IgD-negative memory B cell (primary cell): ENCODE results near the gene RND1. TPM values are rescaled to one million over a fixed set of nuclear protein-coding genes. Genes with fewer than 3 reads are reported as not detected.
"Not testable (repeated sequence)": the region's sequence is repeated elsewhere in the genome, so short reads cannot be mapped to it uniquely, and the experiment has no call there.

Experiments
- H3K27ac Mint-ChIP-seq, 3 donors: one replicate each; pipeline ENCODE4 v1.8.0; 2020 to 2022; ENCODE audit warnings: mild to moderate bottlenecking in 3 of 3, mixed read lengths in 3 of 3, moderate library complexity in 1 of 3
- H3K27me3 Mint-ChIP-seq: one replicate; pipeline ENCODE4 v1.8.0; 2021; ENCODE audit warnings: mixed read lengths
- H3K36me3 Mint-ChIP-seq: one replicate; pipeline ENCODE4 v1.8.0; 2020; ENCODE audit warnings: mild to moderate bottlenecking, mixed read lengths
- H3K4me1 Mint-ChIP-seq, 3 donors: one replicate each; pipeline ENCODE4 v1.8.0; 2020 to 2022; ENCODE audit warnings: mixed read lengths in 3 of 3, mild to moderate bottlenecking in 1 of 3
- H3K4me3 Mint-ChIP-seq, 4 donors: one replicate each; pipeline ENCODE4 v1.8.0; 2020 to 2022; ENCODE audit warnings: mild to moderate bottlenecking in 4 of 4, mixed read lengths in 4 of 4, moderate library complexity in 3 of 4
- H3K9me3 Mint-ChIP-seq, 3 donors: one replicate each; pipeline ENCODE4 v1.8.0; 2020 to 2021; ENCODE audit warnings: mixed read lengths in 3 of 3, mild to moderate bottlenecking in 1 of 3
- polyA plus RNA-seq: library from polyadenylated mRNA; unstranded; fragments of 300-500 nt; fragmentation: Illumina TruSeq; gene quantifications from one replicate; pipeline ENCODE4 v1.2.3, GENCODE V29; 2021

RND1 gene
- polyA plus RNA-seq, 1 donor from 2014 or later, result 2.6 TPM

- Mint-ChIP-seq H3K4me1 (no peaks in the 10 kb centered on the region), H3K27ac (no peak overlapping the region), H3K36me3 (no peaks in the 10 kb centered on the region), H3K27me3 (peaks cover 19% of the 10 kb centered on the region), H3K9me3 (no peaks in the 10 kb centered on the region), H3K4me3 (no peak overlapping the region)
Measured at GRCh38 chr12:48881686-48882314, 16.1 kb upstream of the RND1 start.

DNA sequence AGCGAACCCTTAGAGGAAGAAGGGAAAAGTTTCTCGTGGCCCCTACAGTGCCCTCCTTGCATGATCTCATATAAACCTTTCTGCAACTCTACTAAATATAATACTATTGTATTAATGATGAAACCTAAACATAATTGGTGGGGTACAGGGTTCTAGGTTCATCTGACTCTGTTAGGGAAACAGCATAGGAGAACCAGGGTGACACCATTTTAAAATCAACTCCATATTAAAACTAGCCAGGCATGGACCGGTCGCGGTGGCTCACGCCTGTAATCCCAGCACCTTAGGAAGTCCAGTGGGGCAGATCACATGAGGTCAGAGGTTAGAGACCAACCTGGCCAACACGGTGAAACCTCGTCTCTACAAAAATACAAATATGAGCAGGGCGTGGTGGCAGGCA lies 15.0 kb upstream of the RND1 start:
- Mint-ChIP-seq H3K4me3 (peak overlapping the region in 1 of 4 donors; percentile 37), H3K36me3 (no peaks in the 10 kb centered on the region), H3K4me1 (no peaks in the 10 kb centered on the region), H3K27me3 (peaks cover 19% of the 10 kb centered on the region), H3K27ac (no peak overlapping the region), H3K9me3 (no peaks in the 10 kb centered on the region)

- no peaks in the 10 kb centered on the region for H3K36me3 Mint-ChIP-seq
- H3K27ac Mint-ChIP-seq, result peak overlapping the region in 1 of 3 donors; percentile 53
- H3K27me3 Mint-ChIP-seq, result peaks cover 19% of the 10 kb centered on the region
- no peaks in the 10 kb centered on the region for H3K4me1 Mint-ChIP-seq
- H3K4me3 Mint-ChIP-seq, result no peak overlapping the region
- H3K9me3 Mint-ChIP-seq, result no peaks in the 10 kb centered on the region
Measured at GRCh38 chr12:48878548-48878947, 12.9 kb upstream of the RND1 start.

GRCh38 chr12:48875944-48876515 lies 10.4 kb upstream of the RND1 start:
- H3K4me1 Mint-ChIP-seq, result peaks cover 0 to 1% (median 0%) of the 10 kb centered on the region in 3 donors
- no peaks in the 10 kb centered on the region for H3K9me3 Mint-ChIP-seq
- no peaks in the 10 kb centered on the region for H3K36me3 Mint-ChIP-seq
- H3K4me3 Mint-ChIP-seq, result no peak overlapping the region
- no peak overlapping the region for H3K27ac Mint-ChIP-seq
- peaks cover 7% of the 10 kb centered on the region for H3K27me3 Mint-ChIP-seq

DNA sequence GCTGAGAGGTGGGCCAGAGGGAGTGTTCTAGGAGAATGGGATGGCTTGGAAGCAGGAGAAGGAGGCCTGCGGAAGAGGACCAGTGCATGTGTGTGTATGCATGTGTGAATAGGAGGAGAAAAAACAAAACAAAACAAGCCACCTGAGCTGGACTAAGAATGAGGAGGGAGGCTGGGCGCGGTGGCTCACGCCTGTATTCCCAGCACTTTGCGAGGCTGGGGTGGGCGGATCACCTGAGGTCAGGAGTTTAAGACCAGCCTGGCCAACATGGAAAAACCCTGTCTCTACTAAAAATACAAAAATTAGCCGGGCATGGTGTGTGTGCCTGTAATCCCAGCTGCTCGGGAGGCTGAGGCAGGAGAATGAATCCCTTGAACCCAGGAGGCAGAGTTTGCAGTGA lies 7.9 kb upstream of the RND1 start:
- not testable (repeated sequence) for H3K4me1 Mint-ChIP-seq, H3K36me3 Mint-ChIP-seq, H3K27me3 Mint-ChIP-seq, H3K27ac Mint-ChIP-seq, H3K9me3 Mint-ChIP-seq, H3K4me3 Mint-ChIP-seq

DNA sequence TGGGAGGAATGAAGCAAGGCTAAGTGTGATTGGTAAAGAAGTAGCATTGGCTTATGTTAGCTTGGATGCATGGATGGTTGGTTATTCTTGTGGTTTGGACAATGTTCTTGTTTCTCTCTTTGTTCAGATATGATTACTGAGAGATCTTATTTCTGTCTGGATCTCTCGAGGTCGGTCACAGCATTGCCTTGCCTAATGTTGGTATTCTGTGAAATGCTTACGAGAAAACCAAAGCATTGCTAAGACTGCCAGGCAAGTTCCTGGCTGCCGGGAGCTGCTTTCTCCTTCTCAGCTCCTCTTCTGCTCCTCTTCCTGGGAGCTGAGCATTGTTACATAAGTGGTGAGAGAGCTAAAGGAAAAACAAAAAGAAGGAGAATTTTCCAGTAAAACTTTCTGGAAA lies 7.4 kb upstream of the RND1 start:
- no peaks in the 10 kb centered on the region for H3K36me3 Mint-ChIP-seq
- no peaks in the 10 kb centered on the region for H3K9me3 Mint-ChIP-seq
- peaks cover 0 to 1% (median 0%) of the 10 kb centered on the region in 3 donors for H3K4me1 Mint-ChIP-seq
- H3K27ac Mint-ChIP-seq, result no peak overlapping the region
- no peaks in the 10 kb centered on the region for H3K27me3 Mint-ChIP-seq
- no peak overlapping the region for H3K4me3 Mint-ChIP-seq

GRCh38 chr12:48869191-48869590 lies 3.5 kb upstream of the RND1 start:
- H3K27ac Mint-ChIP-seq, result no peak overlapping the region
- H3K27me3 Mint-ChIP-seq, result peaks cover 6% of the 10 kb centered on the region
- peaks cover 17 to 21% (median 17%) of the 10 kb centered on the region in 3 donors for H3K4me1 Mint-ChIP-seq
- no peak overlapping the region for H3K4me3 Mint-ChIP-seq
- H3K9me3 Mint-ChIP-seq, result no peaks in the 10 kb centered on the region
- H3K36me3 Mint-ChIP-seq, result no peaks in the 10 kb centered on the region

DNA sequence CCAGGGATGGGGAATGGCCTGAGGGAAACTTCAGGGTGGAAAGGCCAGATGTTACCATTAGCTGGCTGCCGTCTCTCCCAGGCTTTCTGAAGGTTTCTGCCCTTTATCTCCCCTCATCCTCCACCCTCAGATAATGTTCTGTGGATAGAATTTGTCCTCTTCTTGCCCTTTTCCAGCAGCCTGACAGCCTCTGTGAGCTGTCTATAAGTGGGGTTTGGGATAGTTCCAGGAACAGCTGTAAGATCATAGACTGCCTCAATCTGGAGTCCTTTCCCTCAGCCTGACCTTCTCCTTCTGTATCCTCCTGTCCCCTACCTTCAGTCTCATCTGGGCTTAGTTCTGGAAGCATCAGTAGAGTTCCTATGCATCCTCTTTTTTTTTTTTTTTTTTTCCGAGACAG lies 2.8 kb upstream of the RND1 start:
- Mint-ChIP-seq H3K27me3 (peaks cover 12% of the 10 kb centered on the region), H3K9me3 (no peaks in the 10 kb centered on the region), H3K4me3 (no peak overlapping the region), H3K27ac (no peak overlapping the region), H3K4me1 (peaks cover 17 to 25% (median 18%) of the 10 kb centered on the region in 3 donors), H3K36me3 (no peaks in the 10 kb centered on the region)

- Mint-ChIP-seq H3K4me3 (peak overlapping the region; percentile 90 to 97 (median 93)), H3K9me3 (no peaks in the 10 kb centered on the region), H3K4me1 (peaks cover 17 to 24% (median 18%) of the 10 kb centered on the region in 3 donors), H3K27me3 (peaks cover 13% of the 10 kb centered on the region), H3K36me3 (peaks cover 5% of the 10 kb centered on the region), H3K27ac (peak overlapping the region; percentile 52 to 94 (median 91))
Measured at GRCh38 chr12:48866052-48866711, 512 bp upstream of the RND1 start.

DNA sequence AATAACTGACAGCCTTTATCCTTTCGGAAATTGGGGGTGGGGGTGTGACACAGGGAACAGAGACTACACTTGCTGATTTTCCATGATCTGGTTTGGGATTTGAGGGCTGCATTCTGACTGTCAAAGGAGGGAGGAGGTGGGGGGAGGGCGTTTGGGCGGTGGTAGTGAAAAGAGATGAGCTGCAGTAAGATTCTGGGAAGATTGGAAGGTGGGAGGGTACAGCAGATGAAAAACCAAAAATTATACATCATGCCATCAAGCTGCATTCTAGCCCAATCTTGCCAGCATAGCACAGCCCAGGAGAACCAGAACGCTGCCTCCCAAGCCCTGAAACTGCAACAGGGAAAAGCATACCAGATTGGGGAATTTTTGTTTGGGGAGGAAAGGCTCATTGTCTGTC lies 2.4 kb downstream of the RND1 start:
- H3K36me3 Mint-ChIP-seq, result peaks cover 8% of the 10 kb centered on the region
- H3K27me3 Mint-ChIP-seq, result peaks cover 13% of the 10 kb centered on the region
- H3K9me3 Mint-ChIP-seq, result no peaks in the 10 kb centered on the region
- H3K27ac Mint-ChIP-seq, result no peak overlapping the region
- peak overlapping the region in 1 of 4 donors; percentile 39 for H3K4me3 Mint-ChIP-seq
- H3K4me1 Mint-ChIP-seq, result peaks cover 17 to 24% (median 19%) of the 10 kb centered on the region in 3 donors

DNA sequence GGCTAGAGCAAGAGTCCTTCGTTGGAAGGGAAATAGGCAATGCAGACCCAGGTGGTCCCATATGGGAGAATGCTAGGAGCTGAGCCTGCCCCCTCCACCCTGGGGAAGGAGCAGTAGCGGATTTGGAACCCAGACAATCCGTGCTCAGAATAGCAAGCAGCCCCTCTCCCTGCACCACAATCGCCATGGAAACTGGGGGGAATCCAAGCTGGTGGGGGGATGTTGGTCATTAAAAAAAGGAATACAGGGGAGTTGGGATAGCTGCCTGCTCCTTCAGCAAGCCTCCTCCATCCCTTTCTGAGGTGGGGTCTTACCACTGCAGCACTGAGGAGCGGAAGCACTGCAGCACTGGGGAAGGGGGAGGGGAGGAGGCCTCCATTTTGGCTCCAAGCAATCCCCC lies 2.9 kb downstream of the RND1 start:
- peaks cover 8% of the 10 kb centered on the region for H3K36me3 Mint-ChIP-seq
- H3K4me3 Mint-ChIP-seq, result peak overlapping the region in 1 of 4 donors; percentile 12
- H3K27ac Mint-ChIP-seq, result no peak overlapping the region
- peaks cover 17 to 25% (median 21%) of the 10 kb centered on the region in 3 donors for H3K4me1 Mint-ChIP-seq
- H3K9me3 Mint-ChIP-seq, result no peaks in the 10 kb centered on the region
- peaks cover 13% of the 10 kb centered on the region for H3K27me3 Mint-ChIP-seq

- Mint-ChIP-seq H3K27me3 (peaks cover 13% of the 10 kb centered on the region), H3K4me3 (peak overlapping the region in 1 of 4 donors; percentile 39), H3K36me3 (peaks cover 8% of the 10 kb centered on the region), H3K4me1 (peaks cover 16 to 25% (median 19%) of the 10 kb centered on the region in 3 donors), H3K27ac (peak overlapping the region in 2 of 3 donors; percentile 28 to 45), H3K9me3 (no peaks in the 10 kb centered on the region)
Measured at GRCh38 chr12:48861111-48861510, 4.6 kb downstream of the RND1 start.

- H3K27me3 Mint-ChIP-seq, result peaks cover 13% of the 10 kb centered on the region
- not testable (repeated sequence) for H3K4me3 Mint-ChIP-seq, H3K36me3 Mint-ChIP-seq, H3K9me3 Mint-ChIP-seq, H3K27ac Mint-ChIP-seq
- peaks cover 11 to 18% (median 15%) of the 10 kb centered on the region in 3 donors for H3K4me1 Mint-ChIP-seq
Measured at GRCh38 chr12:48860236-48860635, 5.4 kb downstream of the RND1 start.

DNA sequence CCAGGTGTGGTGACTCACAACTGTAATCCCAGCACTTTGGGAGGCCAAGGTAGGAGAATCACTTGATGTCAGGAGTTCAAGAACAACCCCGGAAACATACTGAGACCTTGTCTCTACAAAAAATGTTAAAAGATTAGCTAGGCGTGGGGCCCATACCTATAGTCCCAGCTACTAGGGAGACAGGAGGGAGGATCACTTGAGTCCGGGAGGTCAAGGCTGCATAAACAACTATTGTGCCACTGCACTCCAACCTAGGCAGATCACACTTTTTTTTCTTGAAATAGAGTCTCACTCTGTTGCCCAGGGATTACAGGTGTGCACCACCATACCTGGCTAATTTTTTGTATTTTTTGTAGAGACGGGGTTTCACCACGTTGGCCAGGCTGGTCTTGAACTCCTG lies 6.1 kb downstream of the RND1 start:
- H3K4me1 Mint-ChIP-seq, result peaks cover 4 to 11% (median 9%) of the 10 kb centered on the region in 3 donors
- H3K27ac Mint-ChIP-seq, result no peak overlapping the region
- no peak overlapping the region for H3K4me3 Mint-ChIP-seq
- peaks cover 8% of the 10 kb centered on the region for H3K36me3 Mint-ChIP-seq
- no peaks in the 10 kb centered on the region for H3K9me3 Mint-ChIP-seq
- H3K27me3 Mint-ChIP-seq, result peaks cover 11% of the 10 kb centered on the region

DNA sequence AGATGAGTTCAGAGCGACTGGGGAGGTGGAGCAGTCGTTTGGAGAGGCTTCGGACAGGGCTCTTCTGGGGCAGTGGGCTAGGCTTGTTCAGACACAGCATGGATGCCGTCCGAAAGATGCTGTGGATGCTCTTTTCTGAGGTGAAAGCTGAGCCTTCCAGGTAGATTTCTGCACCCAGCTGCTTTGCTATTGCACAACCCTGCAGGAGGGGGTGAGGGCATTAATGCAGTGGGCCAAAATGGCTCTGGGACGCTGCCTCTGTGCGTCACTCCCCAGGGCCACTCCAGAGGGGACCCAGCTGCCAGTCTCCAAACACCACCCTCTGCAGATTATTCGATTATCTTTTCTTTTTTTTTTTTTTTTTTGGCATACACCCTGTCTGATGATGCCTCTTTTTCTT lies 7.6 kb downstream of the RND1 start:
- peaks cover 8% of the 10 kb centered on the region for H3K36me3 Mint-ChIP-seq
- H3K27me3 Mint-ChIP-seq, result peaks cover 1% of the 10 kb centered on the region
- H3K4me3 Mint-ChIP-seq, result peak overlapping the region in 2 of 4 donors; percentile 58 to 67
- peaks cover 4 to 7% (median 6%) of the 10 kb centered on the region in 3 donors for H3K4me1 Mint-ChIP-seq
- H3K27ac Mint-ChIP-seq, result no peak overlapping the region
- no peaks in the 10 kb centered on the region for H3K9me3 Mint-ChIP-seq
